Measurements from ENCODE around the gene WT1. TPM values are rescaled to one million over a fixed set of nuclear protein-coding genes. Genes with fewer than 3 reads are reported as not detected.

The WT1 gene
- total and polyA plus RNA-seq, 2 of the 8 experiments (the other 6 are each of a cell fraction or from before 2014, with no cell fraction given): 0.05 to 0.17 TPM

- TF ChIP-seq BRCA1 (IDR thresholded peaks at IDR 0.05; ENCODE audit: low read depth, low read length) (no peak), BACH1 (IDR thresholded peaks at IDR 0.05; ENCODE audit: low read length) (no peak), TAF7 (optimal IDR thresholded peaks at IDR 0.05; ENCODE audit: borderline replicate concordance, low read depth, low read length) (no peak), RNF2 (IDR thresholded peaks at IDR 0.05; ENCODE audit: borderline replicate concordance, low read depth, low read length, missing control alignments, poor library complexity, severe bottlenecking) (no peak), FOSL1 (IDR thresholded peaks at IDR 0.05; ENCODE audit: insufficient read depth, low read depth, low read length) (no peak), CHD1 (IDR thresholded peaks at IDR 0.05; ENCODE audit: low read depth, low read length) (no peak), RXRA (IDR thresholded peaks at IDR 0.05; ENCODE audit: insufficient read depth, low read depth, low read length) (no peak), E2F6 (IDR thresholded peaks at IDR 0.05) (no peak), HDAC2 (IDR thresholded peaks at IDR 0.05; ENCODE audit: borderline replicate concordance in 1 of 2, low read depth in 2 of 2, low read length in 2 of 2) (no peak)
- Histone ChIP-seq H2BK5ac (ENCODE audit: low read depth, low read length) (no peak overlapping the region), H4K20me1 (replicated peaks in 1 of 2; ENCODE audit: control insufficient read depth in 1 of 2, insufficient read depth in 2 of 2, low read length in 2 of 2) (no peaks in the 10 kb centered on the region), H2BK20ac (ENCODE audit: low read length) (no peak overlapping the region), H3K4me1 (replicated peaks in 1 of 4; ENCODE audit: control insufficient read depth in 3 of 4, insufficient read depth in 4 of 4, low read length in 3 of 4) (no peaks in the 10 kb centered on the region), H3K79me2 (ENCODE audit: control insufficient read depth in 1 of 2, insufficient read depth in 2 of 2, low read length in 2 of 2) (no peaks in the 10 kb centered on the region), H2AFZ (ENCODE audit: low read length) (no peak overlapping the region), H3K4ac (replicated peaks; ENCODE audit: insufficient read length, low read depth, low read length) (no peak overlapping the region), H3K23me2 (ENCODE audit: low read depth, low read length) (no peaks in the 10 kb centered on the region), H3K56ac (replicated peaks; ENCODE audit: insufficient read length, low read depth, low read length) (no peak overlapping the region), H3K4me3 (ENCODE audit: extremely low read depth in 1 of 4, insufficient read depth in 2 of 4, low read depth in 3 of 4, low read length in 4 of 4) (no peak overlapping the region), H4K8ac (ENCODE audit: extremely low read depth, insufficient read depth, low read length) (no peak overlapping the region), H3K14ac (ENCODE audit: insufficient read length) (no peak overlapping the region), H3K23ac (ENCODE audit: insufficient read length) (no peak overlapping the region), H4K5ac (ENCODE audit: insufficient read length, low read depth, low read length) (no peak overlapping the region), H3K79me1 (ENCODE audit: low read depth, low read length) (no peaks in the 10 kb centered on the region), H3K9me3 (ENCODE audit: insufficient read depth in 2 of 2, low read depth in 1 of 2, low read length in 1 of 2) (no peaks in the 10 kb centered on the region), H2AK5ac (ENCODE audit: low read depth, low read length) (no peak overlapping the region), H2BK15ac (ENCODE audit: low read length) (no peak overlapping the region), H3K4me2 (ENCODE audit: insufficient read depth in 1 of 2, low read depth in 2 of 2, low read length in 2 of 2) (no peak overlapping the region), H3K9ac (replicated peaks in 1 of 4; ENCODE audit: extremely low read depth in 1 of 4, low read depth in 3 of 4, low read length in 3 of 4) (no peak overlapping the region), H4K91ac (replicated peaks; ENCODE audit: insufficient read length, low read length) (no peak overlapping the region), H3K18ac (ENCODE audit: extremely low read depth, low read length) (no peak overlapping the region), H2BK120ac (replicated peaks; ENCODE audit: low read depth, low read length) (no peak overlapping the region), H3K36me3 (ENCODE audit: control insufficient read depth in 2 of 4, insufficient read depth in 4 of 4, low read length in 3 of 4) (no peaks in the 10 kb centered on the region), H3K27me3 (replicated peaks in 1 of 4; ENCODE audit: control insufficient read depth in 3 of 4, extremely low read depth in 1 of 4, insufficient read depth in 3 of 4, low read length in 3 of 4) (peaks cover 11 to 20% (median 16%) of the 10 kb centered on the region in 4 experiments), H3K27ac (ENCODE audit: low read depth, low read length) (no peak overlapping the region), H2BK12ac (ENCODE audit: low read depth, low read length) (no peak overlapping the region)
- CTCF ChIA-PET (ENCODE audit: partially characterized antibody): interaction anchor here (1.1 kb wide), 1 partner anchor 107 kb away, joined by 3 read pairs; no protein-coding TSS in a partner anchor
- FAIRE-seq (no peak), DNase-seq (ENCODE audit: low read depth in 1 of 2, low spot score in 2 of 2) (no peak)
- 88% methylated on average over 6 of the region's 6 CpGs; no CpG with 5 or more reads in 1 of the 2 experiments for WGBS, 2 experiments (ENCODE audit: extremely low coverage in 1 of 2, insufficient coverage in 1 of 2, insufficient read length in 1 of 2, insufficient replicate concordance in 2 of 2, low coverage in 1 of 2, low lambda C conversion rate in 2 of 2, missing lambda C conversion rate in 1 of 2)
- POLR2A ChIA-PET (ENCODE audit: partially characterized antibody): no interaction called here
Observed at GRCh38 chr11:32446227-32446626, 10.9 kb upstream of the WT1 start.

Measured in H1 (cell line).